ENCODE measurements around the gene OR4F17. TPM values are rescaled to one million over a fixed set of nuclear protein-coding genes. Genes with fewer than 3 reads are reported as not detected.
"Not testable (repeated sequence)": the region's sequence is repeated elsewhere in the genome, so short reads cannot be mapped to it uniquely, and the experiment has no call there.

Gene OR4F17, protein sequence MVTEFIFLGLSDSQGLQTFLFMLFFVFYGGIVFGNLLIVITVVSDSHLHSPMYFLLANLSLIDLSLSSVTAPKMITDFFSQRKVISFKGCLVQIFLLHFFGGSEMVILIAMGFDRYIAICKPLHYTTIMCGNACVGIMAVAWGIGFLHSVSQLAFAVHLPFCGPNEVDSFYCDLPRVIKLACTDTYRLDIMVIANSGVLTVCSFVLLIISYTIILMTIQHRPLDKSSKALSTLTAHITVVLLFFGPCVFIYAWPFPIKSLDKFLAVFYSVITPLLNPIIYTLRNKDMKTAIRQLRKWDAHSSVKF
- not detected for polyA plus RNA-seq (2013, experiment 1 of 2; ENCODE audit: insufficient read length)
- polyA plus RNA-seq (2013, experiment 2 of 2; ENCODE audit: insufficient read length): not detected

DNA sequence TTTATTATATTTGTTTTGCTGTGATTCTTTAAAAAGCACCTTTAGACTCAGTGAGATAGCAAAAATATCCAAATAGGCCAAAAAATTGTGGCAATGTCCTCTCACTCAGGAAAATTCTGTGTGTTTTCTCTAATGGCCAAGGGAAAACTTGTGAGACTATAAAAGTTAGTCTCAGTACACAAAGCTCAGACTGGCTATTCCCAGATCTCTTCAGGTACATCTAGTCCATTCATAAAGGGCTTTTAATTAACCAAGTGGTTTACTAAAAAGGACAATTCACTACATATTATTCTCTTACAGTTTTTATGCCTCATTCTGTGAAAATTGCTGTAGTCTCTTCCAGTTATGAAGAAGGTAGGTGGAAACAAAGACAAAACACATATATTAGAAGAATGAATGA, at the start of gene OR4F17:
Gene OR4F17 (plus strand): TSS at position 301 of the 400 bp plus-strand sequence. CDS start 3,575 bp downstream, outside the sequence.
- DNase-seq: not testable (repeated sequence)

DNA sequence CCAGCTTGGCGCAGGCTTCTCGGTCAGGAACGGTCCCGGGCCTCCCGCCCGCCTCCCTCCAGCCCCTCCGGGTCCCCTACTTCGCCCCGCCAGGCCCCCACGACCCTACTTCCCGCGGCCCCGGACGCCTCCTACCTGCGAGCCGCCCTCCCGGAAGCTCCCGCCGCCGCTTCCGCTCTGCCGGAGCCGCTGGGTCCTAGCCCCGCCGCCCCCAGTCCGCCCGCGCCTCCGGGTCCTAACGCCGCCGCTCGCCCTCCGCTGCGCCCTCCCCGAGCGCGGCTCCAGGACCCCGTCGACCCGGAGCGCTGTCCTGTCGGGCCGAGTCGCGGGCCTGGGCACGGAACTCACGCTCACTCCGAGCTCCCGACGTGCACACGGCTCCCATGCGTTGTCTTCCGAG, 36.1 kb upstream of the OR4F17 start:
- not testable (repeated sequence) for DNase-seq

DNA sequence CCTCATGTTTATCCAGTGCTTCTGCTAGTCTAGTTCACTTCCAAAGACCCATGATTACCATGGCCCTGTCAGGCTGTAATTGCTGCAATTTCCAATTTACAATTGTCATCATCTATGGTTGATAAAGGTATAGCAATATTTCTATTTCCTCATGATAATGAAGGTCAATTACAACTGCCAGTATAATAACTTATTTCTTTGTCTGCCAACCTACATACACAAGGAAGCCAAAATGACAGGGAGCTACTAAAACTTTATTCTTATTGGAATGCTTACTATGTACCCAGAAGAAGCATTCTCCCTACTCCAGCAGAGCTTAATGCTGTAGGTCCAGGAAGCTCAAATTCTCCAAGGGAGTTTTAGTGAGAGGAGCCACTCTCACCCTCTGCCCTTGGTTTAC, 24.0 kb upstream of the OR4F17 start:
- not testable (repeated sequence) for DNase-seq

DNA sequence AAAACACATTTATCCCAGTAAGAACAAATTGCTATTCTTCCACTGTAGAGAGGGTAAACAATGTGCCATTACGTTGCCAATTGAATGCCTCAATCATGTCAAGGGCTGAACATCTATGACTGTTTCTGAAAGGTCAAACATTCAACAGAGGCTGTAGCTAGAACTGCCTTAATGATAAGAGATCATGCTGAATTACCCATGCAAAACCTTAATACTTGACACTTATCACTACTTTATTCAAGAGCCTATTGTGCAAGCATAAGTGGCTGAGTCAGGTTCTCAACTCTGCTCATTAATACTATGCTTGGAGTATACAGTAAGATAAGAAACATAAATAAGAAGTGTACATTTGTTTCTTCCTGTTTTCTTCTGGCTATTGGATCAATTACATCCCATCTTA, 23.3 kb upstream of the OR4F17 start:
- not testable (repeated sequence) for DNase-seq

DNA sequence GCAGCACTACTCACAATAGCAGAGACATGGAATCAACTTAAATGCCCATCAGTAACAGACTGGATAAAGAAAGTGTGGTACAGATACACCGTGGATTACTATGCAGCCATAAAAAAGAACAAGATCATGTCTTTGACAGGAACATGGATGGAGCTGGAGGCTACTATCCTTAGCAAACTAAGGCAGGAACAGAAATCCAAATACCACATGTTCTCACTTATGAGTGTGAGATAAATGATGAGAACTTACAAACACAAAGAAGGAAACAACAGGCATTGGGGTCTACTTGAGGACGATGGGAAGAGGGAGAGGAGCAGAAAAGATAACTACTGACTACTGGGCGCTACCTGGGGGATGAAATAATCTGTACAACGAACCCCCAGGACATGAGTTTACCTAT, 16.2 kb upstream of the OR4F17 start:
- not testable (repeated sequence) for DNase-seq

DNA sequence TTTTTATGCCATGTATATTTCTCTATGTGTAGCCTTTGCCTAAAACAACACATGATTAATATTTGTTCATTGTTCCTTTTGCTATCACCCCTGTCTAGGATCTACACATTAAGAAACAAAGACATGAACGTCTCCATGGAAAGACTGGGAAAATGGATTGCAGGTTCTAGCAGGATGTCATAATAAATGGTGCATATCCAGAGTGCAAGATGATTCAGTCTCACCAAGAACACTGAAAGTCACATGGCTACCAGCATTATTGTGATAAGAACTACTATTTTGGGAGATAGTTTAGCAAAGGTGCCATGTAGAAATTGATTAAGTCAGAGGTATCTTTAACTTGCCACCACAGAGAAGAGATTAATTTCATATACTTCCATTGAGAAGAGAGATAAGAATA, 12.1 kb upstream of the OR4F17 start:
- DNase-seq: not testable (repeated sequence)

DNA sequence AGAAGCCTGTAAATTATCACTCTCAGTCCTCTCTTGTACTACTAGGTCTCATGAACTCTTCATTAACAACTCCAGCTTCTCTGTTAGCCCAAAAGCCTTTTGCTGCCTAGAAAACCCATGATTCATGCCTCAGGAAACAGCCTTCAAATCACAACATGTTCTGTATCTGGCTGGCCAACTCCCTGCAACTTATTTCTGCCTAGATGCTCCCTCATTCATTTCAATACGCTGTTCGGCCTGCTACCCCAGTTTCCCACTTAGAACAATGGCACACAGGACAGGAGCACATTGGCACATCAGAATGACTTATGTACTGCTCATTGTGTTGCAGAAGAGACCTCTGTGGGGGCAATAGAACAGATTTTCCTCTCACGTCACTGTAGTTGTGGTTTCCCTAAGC, 9.3 kb upstream of the OR4F17 start:
- DNase-seq: not testable (repeated sequence)

DNA sequence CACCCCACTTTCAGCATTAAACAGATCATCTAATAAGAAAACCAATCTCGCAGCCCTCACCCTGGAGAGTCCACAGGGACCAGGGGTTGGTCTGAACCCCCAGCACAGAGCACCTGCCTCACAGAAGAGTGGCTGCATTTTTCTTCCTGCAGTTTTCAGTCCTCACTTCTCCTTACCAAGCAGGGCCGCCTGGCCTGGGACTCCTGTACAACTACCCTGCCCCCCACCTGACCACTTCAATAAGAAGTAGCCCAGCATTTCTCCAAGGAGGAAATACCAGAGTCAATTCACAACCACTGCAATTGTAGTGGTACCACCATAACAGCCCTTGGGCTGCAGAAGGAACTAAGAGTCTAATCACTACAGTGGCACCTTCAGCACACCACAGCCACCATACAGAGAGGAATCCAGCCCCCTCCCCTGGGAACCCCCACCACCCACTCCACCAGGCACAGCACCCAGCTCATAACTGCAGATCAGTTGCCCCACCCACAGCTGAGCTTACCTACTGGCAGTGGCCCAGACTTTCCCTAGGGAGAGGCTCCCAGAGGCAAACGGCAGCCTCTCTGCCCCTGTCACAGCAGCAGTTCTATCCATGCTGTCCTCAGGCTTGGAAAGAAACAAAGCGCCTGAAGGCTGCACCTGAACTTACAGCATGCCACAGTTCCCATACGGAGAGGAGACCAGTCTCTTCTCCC, 13.7 kb downstream of the OR4F17 start:
- not testable (repeated sequence) for DNase-seq

Measured in fibroblast of skin of scalp (primary cell).